Keratinocyte (primary cell): ENCODE results near the gene MACF1. TPM values are rescaled to one million over a fixed set of nuclear protein-coding genes. Genes with fewer than 3 reads are reported as not detected.

Experiments
- DNase-seq: peaks from one replicate; pipeline ENCODE4 v3.0.0-alpha.2; 2011; ENCODE audit warnings: low read depth, missing footprints, low spot score
- FAIRE-seq: peaks from 2 replicates; lab custom pipeline; 2011; peaks lifted over from hg19 to GRCh38; lab: Jason Lieb, UNC
- H2AFZ ChIP-seq: 2 replicates; pipeline ENCODE4 v1.6.0; 2012; ENCODE audit warnings: low read length, control low read depth, inconsistent platforms; ENCODE audit not compliant: control insufficient read depth
- H3K27ac ChIP-seq: 2 replicates; pipeline ENCODE4 v1.5.1; 2011; ENCODE audit warnings: low read length; ENCODE audit not compliant: control insufficient read depth, insufficient read depth
- H3K27me3 ChIP-seq: 3 replicates; pipeline ENCODE4 v1.6.0; 2011; ENCODE audit warnings: low read length; ENCODE audit not compliant: control insufficient read depth, insufficient read depth; ENCODE audit errors: extremely low read depth
- H3K36me3 ChIP-seq, 2 experiments: 2 replicates in 1 of 2; 3 replicates in 1 of 2; pipeline ENCODE4 v1.5.1; 2011; ENCODE audit warnings: low read length in 2 of 2, mild to moderate bottlenecking in 1 of 2; ENCODE audit not compliant: control insufficient read depth in 2 of 2, insufficient read depth in 2 of 2; ENCODE audit errors: extremely low read depth in 1 of 2
- H3K4me1 ChIP-seq: 3 replicates; pipeline ENCODE4 v1.5.1; 2011; ENCODE audit warnings: low read length; ENCODE audit not compliant: control insufficient read depth, insufficient read depth; ENCODE audit errors: extremely low read depth
- H3K4me2 ChIP-seq: 3 replicates; pipeline ENCODE4 v1.6.0; 2011; ENCODE audit warnings: low read depth, low read length; ENCODE audit not compliant: control insufficient read depth, insufficient read depth; ENCODE audit errors: extremely low read depth
- H3K4me3 ChIP-seq, 3 experiments: fragments of 200-600 bp in 1 of 3; sonication (generic) in 1 of 3; 2 replicates in 2 of 3; 3 replicates in 1 of 3; pipeline ENCODE4 v1.5.1; 2011 to 2016; ENCODE audit warnings: low read length in 3 of 3, mild to moderate bottlenecking in 3 of 3, control low read depth in 2 of 3, inconsistent platforms in 1 of 3, low read depth in 1 of 3, mixed read lengths in 1 of 3, mixed run types in 1 of 3, moderate library complexity in 1 of 3; ENCODE audit not compliant: control insufficient read depth in 2 of 3, insufficient read depth in 2 of 3; ENCODE audit errors: extremely low read depth in 1 of 3
- H3K79me2 ChIP-seq: 2 replicates; pipeline ENCODE4 v1.6.0; 2012; ENCODE audit warnings: low read length; ENCODE audit not compliant: control insufficient read depth, insufficient read depth
- H3K9ac ChIP-seq: 3 replicates; pipeline ENCODE4 v1.6.0; 2011; ENCODE audit warnings: low read length; ENCODE audit not compliant: control insufficient read depth, insufficient read depth; ENCODE audit errors: extremely low read depth
- H3K9me1 ChIP-seq: 3 replicates; pipeline ENCODE4 v1.6.0; 2011; ENCODE audit warnings: low read length; ENCODE audit not compliant: control insufficient read depth, insufficient read depth; ENCODE audit errors: extremely low read depth
- H3K9me3 ChIP-seq: 2 replicates; pipeline ENCODE4 v1.5.1; 2012; ENCODE audit warnings: low read depth, low read length; ENCODE audit not compliant: control insufficient read depth
- H4K20me1 ChIP-seq: 3 replicates; pipeline ENCODE4 v1.6.0; 2011; ENCODE audit warnings: low read length; ENCODE audit not compliant: control insufficient read depth, insufficient read depth; ENCODE audit errors: extremely low read depth
- EZH2 ChIP-seq: IDR thresholded peaks from one replicate; pipeline ENCODE4 v1.6.1; 2012; ENCODE audit warnings: inconsistent platforms, mild to moderate bottlenecking, low read length, moderate library complexity
- dilution Hi-C: fragments of 300-500 bp; cut with MboI; formaldehyde crosslinking; loops from one replicate; pipeline ENCODE4 v1.7.0; 2020; ENCODE audit warnings: low sequenced_read_pairs; ENCODE audit not compliant: extremely low pct_ligation_motif_present
- polyA plus RNA-seq, 5 experiments: library from polyadenylated mRNA; depleted of rRNA in 3 of 5; stranded (reverse) in 3 of 5; stranded (forward) in 1 of 5; unstranded in 1 of 5; fragments of >200 nt; gene quantifications; 1 replicate in 1 of 5; 2 replicates in 3 of 5; 3 replicates in 1 of 5; pipeline versions ENCODE4 v1.2.1 to v1.2.3, GENCODE V29; 2011 to 2012; ENCODE audit warnings: missing spikeins in 2 of 5, low read depth in 1 of 5, low replicate concordance in 1 of 5
- TF ChIP-seq, protein P1 (sequence below), 3 experiments: IDR thresholded peaks in 1 of 3; conservative IDR thresholded peaks in 1 of 3; optimal IDR thresholded peaks in 1 of 3; 2 replicates in 2 of 3; 3 replicates in 1 of 3; pipeline versions ENCODE3 to v1.5.1; 2011; ENCODE audit warnings: low read length in 3 of 3, mild to moderate bottlenecking in 3 of 3, moderate library complexity in 2 of 3, control low read depth in 1 of 3, inconsistent platforms in 1 of 3; ENCODE audit not compliant: insufficient read depth in 2 of 3; ENCODE audit errors: extremely low read depth in 1 of 3

MACF1 gene
- polyA plus RNA-seq, 1 donor (not counting 4 experiments of a cell fraction or from before 2014, with no cell fraction given), result 111 TPM

DNA sequence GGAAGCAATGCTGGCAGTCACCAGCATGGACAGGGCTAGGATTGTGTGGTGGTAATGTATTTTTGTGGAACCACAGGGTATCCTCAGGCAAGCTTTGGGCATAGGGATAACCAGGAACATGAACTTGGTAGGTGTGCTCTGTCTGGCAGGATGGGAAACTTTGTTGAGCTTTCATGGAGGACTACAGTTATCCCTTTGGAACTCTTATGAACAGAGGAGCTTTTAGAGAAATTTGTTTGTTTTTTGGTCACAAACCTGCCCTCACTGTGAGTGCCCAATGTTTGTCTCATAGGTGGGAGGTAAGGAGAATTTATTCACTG is 54.4 kb downstream of the MACF1 start:
- H4K20me1 ChIP-seq, result peaks cover 2% of the 10 kb centered on the region
- dilution Hi-C loops, result no loop called here
- H3K9me1 ChIP-seq, result no peaks in the 10 kb centered on the region
- no peak overlapping the region for H3K4me3 ChIP-seq
- H3K27me3 ChIP-seq, result no peaks in the 10 kb centered on the region
- H2AFZ ChIP-seq, result no peak overlapping the region
- peaks cover 24 to 36% of the 10 kb centered on the region in 2 experiments for H3K36me3 ChIP-seq
- no peak overlapping the region for H3K27ac ChIP-seq
- FAIRE-seq (no peak), DNase-seq (no peak)
- H3K4me1 ChIP-seq, result peaks cover 8% of the 10 kb centered on the region
- no peak overlapping the region for H3K9ac ChIP-seq
- H3K79me2 ChIP-seq, result peaks cover 64% of the 10 kb centered on the region
- H3K4me2 ChIP-seq, result no peak overlapping the region
- TF ChIP-seq EZH2, result no peak
- no peaks in the 10 kb centered on the region for H3K9me3 ChIP-seq

DNA sequence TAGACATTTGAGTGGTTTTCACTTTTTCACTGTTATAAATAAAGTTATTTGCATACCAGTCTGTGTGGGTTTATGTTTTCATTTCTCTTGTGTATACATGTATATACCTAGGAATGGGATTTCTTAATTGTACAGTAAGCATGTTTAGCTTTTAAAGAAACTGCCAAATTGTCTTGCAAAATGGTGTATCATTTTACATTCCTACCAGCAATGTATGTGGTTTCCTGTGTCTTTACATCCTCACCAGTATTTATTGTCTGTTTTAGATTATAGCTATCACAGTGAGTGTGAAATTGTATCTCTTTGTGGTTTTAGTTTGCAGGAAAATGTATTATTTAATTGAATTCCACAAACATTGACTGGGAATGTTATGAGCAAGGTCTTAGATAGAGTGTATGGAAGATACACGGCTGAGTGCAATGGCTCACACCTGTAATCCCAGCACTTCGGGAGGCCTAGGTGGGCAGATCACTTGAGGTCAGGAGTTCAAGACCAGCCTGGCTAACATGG is 57.3 kb downstream of the MACF1 start:
- H3K9ac ChIP-seq, result no peak overlapping the region
- FAIRE-seq (no peak), DNase-seq (no peak)
- H3K27me3 ChIP-seq, result no peaks in the 10 kb centered on the region
- H3K9me3 ChIP-seq, result no peaks in the 10 kb centered on the region
- H2AFZ ChIP-seq, result no peak overlapping the region
- H3K27ac ChIP-seq, result no peak overlapping the region
- dilution Hi-C loops, result no loop called here
- H3K4me2 ChIP-seq, result no peak overlapping the region
- H3K9me1 ChIP-seq, result no peaks in the 10 kb centered on the region
- TF ChIP-seq EZH2, result no peak
- TF ChIP-seq, protein P1, sequence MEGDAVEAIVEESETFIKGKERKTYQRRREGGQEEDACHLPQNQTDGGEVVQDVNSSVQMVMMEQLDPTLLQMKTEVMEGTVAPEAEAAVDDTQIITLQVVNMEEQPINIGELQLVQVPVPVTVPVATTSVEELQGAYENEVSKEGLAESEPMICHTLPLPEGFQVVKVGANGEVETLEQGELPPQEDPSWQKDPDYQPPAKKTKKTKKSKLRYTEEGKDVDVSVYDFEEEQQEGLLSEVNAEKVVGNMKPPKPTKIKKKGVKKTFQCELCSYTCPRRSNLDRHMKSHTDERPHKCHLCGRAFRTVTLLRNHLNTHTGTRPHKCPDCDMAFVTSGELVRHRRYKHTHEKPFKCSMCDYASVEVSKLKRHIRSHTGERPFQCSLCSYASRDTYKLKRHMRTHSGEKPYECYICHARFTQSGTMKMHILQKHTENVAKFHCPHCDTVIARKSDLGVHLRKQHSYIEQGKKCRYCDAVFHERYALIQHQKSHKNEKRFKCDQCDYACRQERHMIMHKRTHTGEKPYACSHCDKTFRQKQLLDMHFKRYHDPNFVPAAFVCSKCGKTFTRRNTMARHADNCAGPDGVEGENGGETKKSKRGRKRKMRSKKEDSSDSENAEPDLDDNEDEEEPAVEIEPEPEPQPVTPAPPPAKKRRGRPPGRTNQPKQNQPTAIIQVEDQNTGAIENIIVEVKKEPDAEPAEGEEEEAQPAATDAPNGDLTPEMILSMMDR (optimal IDR thresholded peaks at IDR 0.05 in 1 of 3, IDR thresholded peaks at IDR 0.05 in 1 of 3, conservative IDR thresholded peaks at IDR 0.05 in 1 of 3; ENCODE audit: extremely low read depth in 1 of 3, insufficient read depth in 2 of 3, low read length in 3 of 3), result no peak
- peaks cover 75% of the 10 kb centered on the region for H3K79me2 ChIP-seq
- peaks cover 2% of the 10 kb centered on the region for H4K20me1 ChIP-seq
- peaks cover 3% of the 10 kb centered on the region for H3K4me1 ChIP-seq
- peaks cover 12 to 13% of the 10 kb centered on the region in 2 experiments for H3K36me3 ChIP-seq
- no peak overlapping the region for H3K4me3 ChIP-seq

DNA sequence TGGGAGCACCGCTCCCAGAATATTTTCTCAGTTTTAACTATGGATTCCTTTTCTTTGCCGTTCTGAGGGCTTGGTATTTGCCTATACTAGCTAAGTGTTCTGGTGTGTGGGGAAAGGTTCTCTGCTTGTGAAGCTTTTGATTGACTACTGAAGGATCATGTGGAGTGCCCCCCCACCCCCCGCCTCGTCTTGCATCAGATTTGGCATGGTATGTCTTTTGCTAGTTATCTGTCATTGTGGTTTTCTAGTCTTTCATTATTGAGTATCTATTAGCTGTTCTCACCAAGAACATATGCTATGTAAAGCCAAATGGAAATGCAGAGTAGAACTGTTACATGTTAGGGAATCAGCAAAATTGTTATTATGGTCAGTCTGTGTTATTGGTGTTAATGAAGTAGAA is 58.3 kb downstream of the MACF1 start:
- dilution Hi-C loops, result no loop called here
- no peaks in the 10 kb centered on the region for H3K9me1 ChIP-seq
- H3K79me2 ChIP-seq, result peaks cover 84% of the 10 kb centered on the region

More for the DNA sequence above, 58.3 kb downstream of the MACF1 start:
- H3K9ac ChIP-seq, result no peak overlapping the region
- H3K4me2 ChIP-seq, result no peak overlapping the region
- TF ChIP-seq, protein P1 (optimal IDR thresholded peaks at IDR 0.05 in 1 of 3, IDR thresholded peaks at IDR 0.05 in 1 of 3, conservative IDR thresholded peaks at IDR 0.05 in 1 of 3; ENCODE audit: extremely low read depth in 1 of 3, insufficient read depth in 2 of 3, low read length in 3 of 3), result no peak
- TF ChIP-seq EZH2, result no peak
- H3K27ac ChIP-seq, result no peak overlapping the region
- no peaks in the 10 kb centered on the region for H3K27me3 ChIP-seq
- peaks cover 2% of the 10 kb centered on the region for H4K20me1 ChIP-seq
- H3K36me3 ChIP-seq, result peaks cover 11 to 12% of the 10 kb centered on the region in 2 experiments
- no peak overlapping the region for H2AFZ ChIP-seq
- H3K4me3 ChIP-seq, result no peak overlapping the region
- no peak for DNase-seq
- no peaks in the 10 kb centered on the region for H3K9me3 ChIP-seq
- H3K4me1 ChIP-seq, result peaks cover 13% of the 10 kb centered on the region
- FAIRE-seq, result no peak
